Esophagus squamous epithelium (tissue), 5 donors: ENCODE measurements around the gene RRBP1. TPM values are rescaled to one million over a fixed set of nuclear protein-coding genes. Genes with fewer than 3 reads are reported as not detected.

Experiments used
- DNase-seq: peaks from one replicate; lab custom pipeline; 2025; lab: John Stamatoyannopoulos, UW
- H3K27ac ChIP-seq, 4 donors: fragments of 200-600 bp; sonication (generic); one replicate each; pipeline ENCODE4 v1.5.1; 2016 to 2019; ENCODE audit warnings: mild to moderate bottlenecking in 1 of 4
- H3K27me3 ChIP-seq, 4 donors: fragments of 200-600 bp; sonication (generic); 1 replicate in 3 of 4; 2 replicates in 1 of 4; pipeline versions ENCODE4 v1.5.1 to v1.6.0; 2017 to 2021; ENCODE audit warnings: antibody characterized with exemption in 1 of 4
- H3K36me3 ChIP-seq, 3 donors: fragments of 200-600 bp; sonication (generic); one replicate each; pipeline ENCODE4 v1.5.1; 2016 to 2019
- H3K4me1 ChIP-seq, 3 donors: fragments of 200-600 bp; sonication (generic); one replicate each; pipeline ENCODE4 v1.5.1; 2017 to 2019
- H3K4me3 ChIP-seq, 4 donors: fragments of 200-600 bp; sonication (generic); 1 replicate in 3 of 4; 2 replicates in 1 of 4; pipeline ENCODE4 v1.5.1; 2016 to 2019; ENCODE audit warnings: mild to moderate bottlenecking in 2 of 4, moderate library complexity in 1 of 4
- H3K9me3 ChIP-seq, 3 donors: fragments of 200-600 bp; sonication (generic); one replicate each; pipeline ENCODE4 v1.5.1; 2016 to 2019
- CTCF ChIP-seq, 6 experiments: fragments of 450-650 bp in 4 of 6; fragments of 200-600 bp in 2 of 6; sonication (generic) in 2 of 6; IDR thresholded peaks; one replicate each; pipeline ENCODE4 v1.5.1; 2016 to 2019; ENCODE audit warnings: antibody characterized with exemption in 6 of 6, mild to moderate bottlenecking in 4 of 6, moderate library complexity in 4 of 6
- POLR2A ChIP-seq, 4 donors: fragments of 450-650 bp; IDR thresholded peaks; one replicate each; pipeline ENCODE4 v1.6.1; 2017; ENCODE audit warnings: antibody characterized with exemption in 4 of 4, mild to moderate bottlenecking in 4 of 4, moderate library complexity in 3 of 4
- WGBS, 2 donors: methylation state at CpG; one replicate each; pipeline ENCODE4 v1.1.5; 2018; 5-methylcytosine and 5-hydroxymethylcytosine counted together
- intact Hi-C: fragments of 100-400 bp; cut with DNase I; formaldehyde crosslinking; loops from one replicate; pipeline ENCODE4 v1.15.0; 2022
- total RNA-seq, 4 donors: library from RNA; depleted of rRNA; stranded (reverse); fragments of >200 nt; gene quantifications; one replicate each; pipeline ENCODE4 v1.1.0, GENCODE V29; 2016
- donor health status: DM: yes; HTN: yes; CAD: no.

Gene RRBP1
- total RNA-seq, 4 donors from 2014 or later, result 61.4 to 128 (median 72.7) TPM

- DNase-seq, result no peak
- intact Hi-C loops, result no loop called here
- Histone ChIP-seq H3K4me3 (no peak overlapping the region), H3K4me1 (peaks cover 0 to 42% (median 0%) of the 10 kb centered on the region in 3 donors), H3K27ac (no peak overlapping the region), H3K9me3 (peaks cover 0 to 10% (median 5%) of the 10 kb centered on the region in 3 donors), H3K27me3 (no peaks in the 10 kb centered on the region), H3K36me3 (peaks cover 4 to 58% (median 6%) of the 10 kb centered on the region in 3 donors)
- 93 to 100% methylated on average over 2 of the region's 2 CpGs for WGBS, 2 donors
- TF ChIP-seq CTCF (IDR thresholded peaks at IDR 0.05), result no peak
- TF ChIP-seq POLR2A (IDR thresholded peaks at IDR 0.05), result no peak
Measured at GRCh38 chr20:17658648-17658993, 23.4 kb downstream of the RRBP1 start.

- no peak overlapping the region for H3K27ac ChIP-seq
- H3K9me3 ChIP-seq, result peaks cover 0 to 10% (median 5%) of the 10 kb centered on the region in 3 donors
- TF ChIP-seq POLR2A (IDR thresholded peaks at IDR 0.05), result no peak
- TF ChIP-seq CTCF (IDR thresholded peaks at IDR 0.05), result no peak
- peaks cover 4 to 61% (median 6%) of the 10 kb centered on the region in 3 donors for H3K36me3 ChIP-seq
- intact Hi-C loops, result no loop called here
- no peak for DNase-seq
- H3K4me3 ChIP-seq, result no peak overlapping the region
- 85 to 94% methylated on average over 7 to 9 of the region's 9 CpGs for WGBS, 2 donors
- H3K4me1 ChIP-seq, result peaks cover 0 to 37% (median 0%) of the 10 kb centered on the region in 3 donors
- H3K27me3 ChIP-seq, result no peaks in the 10 kb centered on the region
Measured at GRCh38 chr20:17657898-17658647, 24.0 kb downstream of the RRBP1 start.

GRCh38 chr20:17657079-17657825 is 24.8 kb downstream of the RRBP1 start:
- peaks cover 4 to 67% (median 6%) of the 10 kb centered on the region in 3 donors for H3K36me3 ChIP-seq
- H3K27ac ChIP-seq, result no peak overlapping the region
- DNase-seq, result no peak
- no peak overlapping the region for H3K4me3 ChIP-seq
- peaks cover 0 to 37% (median 0%) of the 10 kb centered on the region in 3 donors for H3K4me1 ChIP-seq
- no peaks in the 10 kb centered on the region for H3K27me3 ChIP-seq
- H3K9me3 ChIP-seq, result peaks cover 0 to 10% (median 5%) of the 10 kb centered on the region in 3 donors
- intact Hi-C loops, result no loop called here
- 79 to 90% methylated on average over 7 to 8 of the region's 9 CpGs for WGBS, 2 donors
- no peak for TF ChIP-seq POLR2A (IDR thresholded peaks at IDR 0.05)
- TF ChIP-seq CTCF (IDR thresholded peaks at IDR 0.05), result no peak

GRCh38 chr20:17655865-17656479 is 26.1 kb downstream of the RRBP1 start:
- no peak for TF ChIP-seq POLR2A (IDR thresholded peaks at IDR 0.05)
- TF ChIP-seq CTCF (IDR thresholded peaks at IDR 0.05), result no peak
- Histone ChIP-seq H3K27ac (no peak overlapping the region), H3K4me1 (peaks cover 4 to 37% (median 9%) of the 10 kb centered on the region in 3 donors), H3K4me3 (no peak overlapping the region), H3K36me3 (peaks cover 4 to 67% (median 6%) of the 10 kb centered on the region in 3 donors), H3K9me3 (peaks cover 0 to 10% (median 5%) of the 10 kb centered on the region in 3 donors), H3K27me3 (no peaks in the 10 kb centered on the region)
- intact Hi-C loops, result no loop called here
- WGBS, 2 donors, result 75 to 77% methylated on average over 10 to 11 of the region's 11 CpGs
- DNase-seq, result no peak
